ENCODE data around the gene PDHA2. TPM values are rescaled to one million over a fixed set of nuclear protein-coding genes. Genes with fewer than 3 reads are reported as not detected.

Gene PDHA2
- not detected in 2 replicates for total RNA-seq

GRCh38 chr4:95839891-95840290 is at the start of gene PDHA2:
TSS of gene PDHA2 (plus strand) at chr4:95840093. CDS start at chr4:95840151, 58 bp downstream.

Small RNAs within 50 kb of the gene (small RNA-seq; reads per million reads assigned to genes)
- not detected for gene RNU6-1059P

Measured in subcutaneous preadipocyte (primary cell).